Endothelial cell of umbilical vein (primary cell): ENCODE measurements around the gene BBLN. TPM values are rescaled to one million over a fixed set of nuclear protein-coding genes. Genes with fewer than 3 reads are reported as not detected.

Experiments used
- BruUV-seq: library from RNA; stranded (reverse); fragments of 400-500 nt; replicated peaks from 2 replicates; lab custom pipeline; 2021; lab: Mats Ljungman, UMichigan
- CTCF ChIA-PET: fragments of 300-600, 350-600 bp; sonication (Branson Sonifier 250); formaldehyde crosslinking; loops from one replicate; lab custom pipeline; 2021; ENCODE audit warnings: antibody characterized with exemption, inconsistent platforms; lab: Charles Lee
- POLR2A ChIA-PET: fragments of 300-600, 350-600 bp; sonication (Branson Sonifier 250); formaldehyde crosslinking; loops from one replicate; lab custom pipeline; 2021; ENCODE audit warnings: antibody characterized with exemption, inconsistent platforms; lab: Charles Lee
- DNase-seq: peaks from one replicate; pipeline ENCODE4 v3.0.0-alpha.2; 2011; ENCODE audit warnings: low read depth, low spot score
- FAIRE-seq: peaks from 2 replicates; lab custom pipeline; 2011; peaks lifted over from hg19 to GRCh38; lab: Jason Lieb, UNC
- H2AFZ ChIP-seq: 2 replicates; pipeline ENCODE4 v1.6.0; 2012; ENCODE audit warnings: low read depth, low read length, control low read depth, inconsistent platforms
- H3K27ac ChIP-seq: 2 replicates; pipeline ENCODE4 v1.5.1; 2011; ENCODE audit warnings: low read depth, mild to moderate bottlenecking, control low read depth, low read length, moderate library complexity; ENCODE audit not compliant: insufficient read depth
- H3K27me3 ChIP-seq, 2 experiments: 2 replicates each; pipeline versions ENCODE4 v1.6.0 to v1.6.1; 2011; ENCODE audit warnings: low read length in 2 of 2, mixed read lengths in 1 of 2; ENCODE audit not compliant: control insufficient read depth in 2 of 2, insufficient read depth in 2 of 2
- H3K36me3 ChIP-seq, 2 experiments: 2 replicates in 1 of 2; 3 replicates in 1 of 2; pipeline ENCODE4 v1.5.1; 2011; ENCODE audit warnings: low read length in 2 of 2, mild to moderate bottlenecking in 1 of 2, moderate library complexity in 1 of 2; ENCODE audit not compliant: control insufficient read depth in 2 of 2, insufficient read depth in 2 of 2; ENCODE audit errors: extremely low read depth in 1 of 2
- H3K4me1 ChIP-seq: 3 replicates; pipeline ENCODE4 v1.5.1; 2011; ENCODE audit warnings: mild to moderate bottlenecking, low read length; ENCODE audit not compliant: control insufficient read depth, insufficient read depth; ENCODE audit errors: extremely low read depth
- H3K4me2 ChIP-seq: 2 replicates; pipeline ENCODE4 v1.6.1; 2011; ENCODE audit warnings: low read length, control low read depth, mixed read lengths; ENCODE audit not compliant: insufficient read depth
- H3K4me3 ChIP-seq, 3 experiments: fragments of 200-600 bp in 1 of 3; sonication (generic), shearing (Covaris generic) in 1 of 3; replicated peaks in 1 of 3; 2 replicates each; pipeline ENCODE4 v1.5.1; 2011 to 2016; ENCODE audit warnings: control low read depth in 3 of 3, low read length in 3 of 3, mild to moderate bottlenecking in 2 of 3, inconsistent platforms in 1 of 3, low read depth in 1 of 3, moderate library complexity in 1 of 3; ENCODE audit not compliant: insufficient read depth in 1 of 3
- H3K79me2 ChIP-seq: 2 replicates; pipeline ENCODE4 v1.6.0; 2012; ENCODE audit warnings: low read length, inconsistent platforms; ENCODE audit not compliant: control insufficient read depth, insufficient read depth
- H3K9ac ChIP-seq: replicated peaks from 2 replicates; pipeline ENCODE3; 2011; ENCODE audit warnings: low read length, control low read depth; ENCODE audit not compliant: insufficient read depth; ENCODE audit errors: extremely low read depth
- H3K9me1 ChIP-seq: replicated peaks from 3 replicates; pipeline ENCODE4 v1.6.0; 2011; ENCODE audit warnings: mild to moderate bottlenecking, low read length; ENCODE audit not compliant: control insufficient read depth, insufficient read depth; ENCODE audit errors: extremely low read depth
- H3K9me3 ChIP-seq: replicated peaks from 2 replicates; pipeline ENCODE4 v1.5.1; 2012; ENCODE audit warnings: low read length, inconsistent platforms; ENCODE audit not compliant: control insufficient read depth, insufficient read depth
- H4K20me1 ChIP-seq: replicated peaks from 2 replicates; pipeline ENCODE3; 2011; ENCODE audit warnings: mild to moderate bottlenecking, low read length; ENCODE audit not compliant: control insufficient read depth, insufficient read depth; ENCODE audit errors: extremely low read depth
- EZH2 ChIP-seq: IDR thresholded peaks from 2 replicates; pipeline ENCODE4 v1.6.1; 2012; ENCODE audit warnings: borderline replicate concordance, low read depth, mild to moderate bottlenecking, moderate library complexity, low read length, inconsistent platforms; ENCODE audit not compliant: severe bottlenecking
- FOS ChIP-seq: IDR thresholded peaks from 2 replicates; pipeline ENCODE4 v1.6.1; 2011; ENCODE audit warnings: mild to moderate bottlenecking, low read length, moderate library complexity, borderline replicate concordance; ENCODE audit not compliant: insufficient read depth
- GATA2 ChIP-seq: IDR thresholded peaks from 2 replicates; pipeline ENCODE4 v1.7.0; 2011; ENCODE audit warnings: low read depth, mild to moderate bottlenecking, moderate library complexity, mixed read lengths, low read length; ENCODE audit not compliant: insufficient read length, insufficient read depth
- JUN ChIP-seq: IDR thresholded peaks from 2 replicates; pipeline ENCODE4 v1.6.1; 2011; ENCODE audit warnings: borderline replicate concordance, low read depth; ENCODE audit not compliant: insufficient read length, insufficient read depth
- MYC ChIP-seq: IDR thresholded peaks from one replicate; pipeline ENCODE4 v1.6.1; 2011; ENCODE audit warnings: mild to moderate bottlenecking, low read depth, low read length
- POLR2A ChIP-seq: IDR thresholded peaks from 2 replicates; pipeline ENCODE4 v1.6.1; 2012; ENCODE audit warnings: low read depth, mild to moderate bottlenecking, control low read depth, low read length
- POLR2AphosphoS5 ChIP-seq: IDR thresholded peaks from 2 replicates; pipeline ENCODE4 v1.6.1; 2012; ENCODE audit warnings: low read depth, mild to moderate bottlenecking, control low read depth, low read length, moderate library complexity; ENCODE audit not compliant: insufficient read depth
- dilution Hi-C: fragments of 300-500 bp; cut with MboI; formaldehyde crosslinking; loops from one replicate; pipeline ENCODE4 v1.15.0; 2019; ENCODE audit warnings: low sequenced_read_pairs; ENCODE audit not compliant: extremely low pct_ligation_motif_present
- intact Hi-C: fragments of 100-400 bp; cut with micrococcal nuclease; formaldehyde crosslinking; loops from one replicate; pipeline ENCODE4 v1.10.0; 2022
- polyA plus RNA-seq, 4 experiments: library from polyadenylated mRNA; depleted of rRNA in 3 of 4; stranded (reverse) in 3 of 4; unstranded in 1 of 4; fragments of >200 nt; gene quantifications; 2 replicates each; pipeline versions ENCODE4 v1.2.1 to v1.2.3, GENCODE V29; 2011 to 2012; ENCODE audit warnings: missing spikeins in 1 of 4
- total RNA-seq: library from RNA; stranded (reverse); gene quantifications from 2 replicates; pipeline ENCODE4 v1.2.3, GENCODE V29; 2021
- TF ChIP-seq, protein P1 (sequence below), 2 donors: IDR thresholded peaks; 1 replicate in 1 of 2; 2 replicates in 1 of 2; pipeline ENCODE4 v1.5.1; 2011; ENCODE audit warnings: low read length in 2 of 2, mild to moderate bottlenecking in 2 of 2, moderate library complexity in 2 of 2, control low read depth in 1 of 2, inconsistent platforms in 1 of 2, low read depth in 1 of 2; ENCODE audit not compliant: insufficient read depth in 1 of 2; ENCODE audit errors: extremely low read depth in 1 of 2
- TF ChIP-seq, protein P2 (sequence below): IDR thresholded peaks from 2 replicates; pipeline ENCODE4 v1.6.1; 2011; ENCODE audit not compliant: insufficient read depth, insufficient read length

Gene BBLN
- total and polyA plus RNA-seq, 2 donors (not counting 3 experiments of a cell fraction or from before 2014, with no cell fraction given) = 51.0 to 124 TPM

DNA sequence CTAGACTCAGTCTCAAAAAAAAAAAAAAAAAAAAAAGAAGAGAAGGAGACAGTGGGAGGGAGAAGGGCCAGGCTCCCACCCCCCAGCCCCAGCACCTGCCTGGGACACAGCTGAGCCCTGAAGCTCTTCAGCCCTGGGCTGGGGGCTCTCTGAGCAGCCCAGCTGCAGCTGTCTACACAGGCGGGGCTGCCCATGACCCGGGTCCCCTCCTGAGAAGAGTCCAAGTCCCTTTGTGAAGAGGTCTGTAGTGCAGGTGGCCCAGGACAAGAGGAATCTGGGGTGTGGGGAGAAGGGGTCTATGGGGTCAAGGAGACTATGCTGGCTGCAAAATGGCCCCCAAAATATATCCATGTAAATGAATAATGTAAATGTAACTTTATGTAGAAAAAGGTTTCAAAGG is 17.5 kb upstream of the BBLN start:
- ChIA-PET CTCF (interaction anchor here (1.9 kb wide), 1 partner anchor 25 kb away, joined by 9 read pairs; no protein-coding TSS in a partner anchor), POLR2A (no interaction called here)
- no peaks in the 10 kb centered on the region for H4K20me1 ChIP-seq
- BruUV-seq = no TSS peak
- DNase-seq (no peak), FAIRE-seq (no peak)
- no peak overlapping the region for H3K4me2 ChIP-seq
- dilution Hi-C loops = no loop called here
- H3K36me3 ChIP-seq = no peaks in the 10 kb centered on the region
- H3K27ac ChIP-seq = no peak overlapping the region
- intact Hi-C loops = no loop called here
- no peak overlapping the region for H3K9ac ChIP-seq
- no peak overlapping the region for H2AFZ ChIP-seq
- H3K4me3 ChIP-seq = no peak overlapping the region
- H3K9me3 ChIP-seq = no peaks in the 10 kb centered on the region
- TF ChIP-seq FOS (no peak), JUN (no peak), GATA2 (no peak), EZH2 (no peak), MYC (no peak), POLR2A (no peak), POLR2AphosphoS5 (no peak)
- TF ChIP-seq, protein P1, sequence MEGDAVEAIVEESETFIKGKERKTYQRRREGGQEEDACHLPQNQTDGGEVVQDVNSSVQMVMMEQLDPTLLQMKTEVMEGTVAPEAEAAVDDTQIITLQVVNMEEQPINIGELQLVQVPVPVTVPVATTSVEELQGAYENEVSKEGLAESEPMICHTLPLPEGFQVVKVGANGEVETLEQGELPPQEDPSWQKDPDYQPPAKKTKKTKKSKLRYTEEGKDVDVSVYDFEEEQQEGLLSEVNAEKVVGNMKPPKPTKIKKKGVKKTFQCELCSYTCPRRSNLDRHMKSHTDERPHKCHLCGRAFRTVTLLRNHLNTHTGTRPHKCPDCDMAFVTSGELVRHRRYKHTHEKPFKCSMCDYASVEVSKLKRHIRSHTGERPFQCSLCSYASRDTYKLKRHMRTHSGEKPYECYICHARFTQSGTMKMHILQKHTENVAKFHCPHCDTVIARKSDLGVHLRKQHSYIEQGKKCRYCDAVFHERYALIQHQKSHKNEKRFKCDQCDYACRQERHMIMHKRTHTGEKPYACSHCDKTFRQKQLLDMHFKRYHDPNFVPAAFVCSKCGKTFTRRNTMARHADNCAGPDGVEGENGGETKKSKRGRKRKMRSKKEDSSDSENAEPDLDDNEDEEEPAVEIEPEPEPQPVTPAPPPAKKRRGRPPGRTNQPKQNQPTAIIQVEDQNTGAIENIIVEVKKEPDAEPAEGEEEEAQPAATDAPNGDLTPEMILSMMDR (IDR thresholded peaks at IDR 0.05; ENCODE audit: extremely low read depth in 1 of 2, insufficient read depth in 1 of 2, low read depth in 1 of 2, low read length in 2 of 2) = no peak
- TF ChIP-seq, protein P2, sequence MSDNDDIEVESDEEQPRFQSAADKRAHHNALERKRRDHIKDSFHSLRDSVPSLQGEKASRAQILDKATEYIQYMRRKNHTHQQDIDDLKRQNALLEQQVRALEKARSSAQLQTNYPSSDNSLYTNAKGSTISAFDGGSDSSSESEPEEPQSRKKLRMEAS = no peak
- no peaks in the 10 kb centered on the region for H3K27me3 ChIP-seq
- no peaks in the 10 kb centered on the region for H3K9me1 ChIP-seq
- H3K4me1 ChIP-seq = no peaks in the 10 kb centered on the region
- no peaks in the 10 kb centered on the region for H3K79me2 ChIP-seq
